Tibial nerve (tissue), 4 donors: ENCODE measurements around the gene MGST2.

Source experiments
- EP300 ChIP-seq, 2 donors: sonication (generic); formaldehyde crosslinking; IDR thresholded peaks; one replicate each; pipeline ENCODE4 v1.6.1; 2017; ENCODE audit warnings: antibody characterized with exemption in 2 of 2, mild to moderate bottlenecking in 1 of 2
- POLR2A ChIP-seq, 2 donors: fragments of 450-650 bp; IDR thresholded peaks; one replicate each; pipeline ENCODE4 v1.6.1; 2017; ENCODE audit warnings: antibody characterized with exemption in 2 of 2, mild to moderate bottlenecking in 2 of 2, moderate library complexity in 2 of 2
- TF ChIP-seq, protein P1 (sequence below), 5 experiments: fragments of 200-600 bp in 3 of 5; fragments of 450-650 bp in 2 of 5; sonication (generic) in 3 of 5; IDR thresholded peaks; one replicate each; pipeline ENCODE4 v1.5.1; 2016 to 2019; ENCODE audit warnings: antibody characterized with exemption in 5 of 5, mild to moderate bottlenecking in 3 of 5, moderate library complexity in 2 of 5

DNA sequence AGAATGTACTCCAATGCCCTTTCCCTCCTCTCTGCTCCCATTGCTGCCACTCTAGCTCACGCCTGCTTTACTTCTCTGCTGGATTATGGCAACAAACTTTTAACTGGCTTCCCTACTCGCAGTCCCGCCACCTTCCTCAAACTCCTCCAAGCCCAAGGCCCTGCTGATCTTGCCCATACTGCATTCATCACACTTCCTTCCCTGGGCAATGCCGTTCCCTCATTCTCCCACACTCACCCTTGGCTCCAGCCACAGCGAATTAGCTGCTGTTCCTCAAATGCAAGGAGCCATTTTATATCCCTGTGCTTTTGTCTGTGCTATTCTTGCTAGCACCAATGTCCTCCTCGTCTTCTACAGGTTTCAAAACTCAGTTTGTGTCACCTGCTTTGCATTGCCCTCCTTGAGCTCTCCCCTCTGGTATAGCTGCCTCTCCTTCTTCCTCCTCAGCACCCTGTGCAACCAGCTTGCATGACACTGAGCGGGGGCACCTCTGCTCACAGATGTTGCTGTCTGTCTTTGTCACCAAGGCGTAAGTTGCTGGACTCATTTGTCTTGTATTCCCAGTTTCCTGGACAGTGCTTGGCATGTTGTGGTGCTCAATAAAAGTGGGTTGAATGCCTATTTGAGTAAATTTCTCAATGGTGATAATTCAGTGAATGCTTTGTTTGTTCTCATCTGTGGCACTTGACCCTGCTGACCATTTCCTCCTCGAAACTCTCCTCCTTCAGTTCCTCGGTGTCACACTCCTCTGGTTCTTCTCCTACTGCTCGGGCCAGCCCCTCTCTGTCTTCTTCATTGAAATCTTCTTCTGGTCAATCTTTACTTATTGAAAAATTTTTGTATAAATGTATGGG is 22.4 kb upstream of the MGST2 start:
- TF ChIP-seq POLR2A (IDR thresholded peaks at IDR 0.05) (no peak), EP300 (IDR thresholded peaks at IDR 0.05) (no peak)
- TF ChIP-seq, protein P1, sequence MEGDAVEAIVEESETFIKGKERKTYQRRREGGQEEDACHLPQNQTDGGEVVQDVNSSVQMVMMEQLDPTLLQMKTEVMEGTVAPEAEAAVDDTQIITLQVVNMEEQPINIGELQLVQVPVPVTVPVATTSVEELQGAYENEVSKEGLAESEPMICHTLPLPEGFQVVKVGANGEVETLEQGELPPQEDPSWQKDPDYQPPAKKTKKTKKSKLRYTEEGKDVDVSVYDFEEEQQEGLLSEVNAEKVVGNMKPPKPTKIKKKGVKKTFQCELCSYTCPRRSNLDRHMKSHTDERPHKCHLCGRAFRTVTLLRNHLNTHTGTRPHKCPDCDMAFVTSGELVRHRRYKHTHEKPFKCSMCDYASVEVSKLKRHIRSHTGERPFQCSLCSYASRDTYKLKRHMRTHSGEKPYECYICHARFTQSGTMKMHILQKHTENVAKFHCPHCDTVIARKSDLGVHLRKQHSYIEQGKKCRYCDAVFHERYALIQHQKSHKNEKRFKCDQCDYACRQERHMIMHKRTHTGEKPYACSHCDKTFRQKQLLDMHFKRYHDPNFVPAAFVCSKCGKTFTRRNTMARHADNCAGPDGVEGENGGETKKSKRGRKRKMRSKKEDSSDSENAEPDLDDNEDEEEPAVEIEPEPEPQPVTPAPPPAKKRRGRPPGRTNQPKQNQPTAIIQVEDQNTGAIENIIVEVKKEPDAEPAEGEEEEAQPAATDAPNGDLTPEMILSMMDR (IDR thresholded peaks at IDR 0.05) = no peak
